GM12878 (cell line): ENCODE results near the gene CLEC4G. TPM values are rescaled to one million over a fixed set of nuclear protein-coding genes. Genes with fewer than 3 reads are reported as not detected.

Source experiments
- ATAC-seq: fragments of 200-7000 bp; cut with Tn5 transposase; 3 replicates; pipeline ENCODE4 v1.9.1; 2020; ENCODE audit warnings: mild to moderate bottlenecking, moderate library complexity
- BruUV-seq: library from RNA; stranded (reverse); fragments of 400-500 nt; replicated peaks from 2 replicates; lab custom pipeline; 2021; lab: Mats Ljungman, UMichigan
- CTCF ChIA-PET: fragments of 300-600 bp; sonication (Branson Sonifier 250); formaldehyde crosslinking; extraction: SDS; loops from one replicate; lab custom pipeline; 2021; ENCODE audit warnings: inconsistent platforms; lab: Yijun Ruan, JAX
- POLR2A ChIA-PET: fragments of 350-600 bp; formaldehyde crosslinking; extraction: SDS; loops from one replicate; lab custom pipeline; 2021; ENCODE audit warnings: inconsistent platforms; lab: Charles Lee
- RAD21 ChIA-PET: fragments of 300-600 bp; sonication (Branson Sonifier 250); formaldehyde crosslinking; loops from one replicate; lab custom pipeline; 2023; ENCODE audit warnings: antibody characterized with exemption; ENCODE audit not compliant: unreplicated experiment; lab: Charles Lee
- SMC1A ChIA-PET: fragments of 300-600 bp; sonication (Branson Sonifier 250); formaldehyde crosslinking; loops from one replicate; lab custom pipeline; 2023; ENCODE audit not compliant: unreplicated experiment, uncharacterized antibody; lab: Charles Lee
- DNase-seq: peaks from one replicate; pipeline ENCODE4 v3.0.0-alpha.2; 2011; ENCODE audit warnings: low read depth, low spot score
- FAIRE-seq: peaks from 3 replicates; lab custom pipeline; 2011; peaks lifted over from hg19 to GRCh38; lab: Jason Lieb, UNC
- H2AFZ ChIP-seq: 2 replicates; pipeline ENCODE4 v1.6.0; 2011; ENCODE audit warnings: low read depth, low read length, control low read depth; ENCODE audit not compliant: control insufficient read depth
- H3K27ac ChIP-seq: 2 replicates; pipeline ENCODE4 v1.5.1; 2011; ENCODE audit warnings: control low read depth; ENCODE audit not compliant: control insufficient read depth, insufficient read depth
- H3K27me3 ChIP-seq, 2 experiments: replicated peaks in 1 of 2; 2 replicates each; pipeline versions ENCODE4 v1.6.0 to v1.6.1; 2011; ENCODE audit warnings: low read length in 1 of 2; ENCODE audit not compliant: control insufficient read depth in 2 of 2, insufficient read depth in 2 of 2
- H3K36me3 ChIP-seq, 2 experiments: 2 replicates each; pipeline ENCODE4 v1.5.1; 2011; ENCODE audit warnings: low read length in 1 of 2; ENCODE audit not compliant: control insufficient read depth in 2 of 2, insufficient read depth in 2 of 2
- H3K4me1 ChIP-seq: 2 replicates; pipeline ENCODE4 v1.6.1; 2011; ENCODE audit warnings: mild to moderate bottlenecking, low read length, moderate library complexity, mixed read lengths; ENCODE audit not compliant: control insufficient read depth, insufficient read depth
- H3K4me2 ChIP-seq: 2 replicates; pipeline ENCODE4 v1.6.0; 2011; ENCODE audit warnings: control low read depth; ENCODE audit not compliant: control insufficient read depth, insufficient read depth
- H3K4me3 ChIP-seq: fragments of 200-600 bp; sonication (generic); 2 replicates; pipeline ENCODE4 v1.5.1; 2016
- H3K79me2 ChIP-seq: 2 replicates; pipeline ENCODE4 v1.6.0; 2011; ENCODE audit warnings: low read length; ENCODE audit not compliant: control insufficient read depth, insufficient read depth
- H3K9ac ChIP-seq: 2 replicates; pipeline ENCODE4 v1.8.0; 2011; ENCODE audit warnings: low read length, control low read depth, mixed read lengths; ENCODE audit not compliant: control insufficient read depth, insufficient read depth
- H3K9me3 ChIP-seq: replicated peaks from 3 replicates; pipeline ENCODE4 v1.5.1; 2011; ENCODE audit warnings: mild to moderate bottlenecking, low read length; ENCODE audit not compliant: control insufficient read depth, insufficient read depth
- H4K20me1 ChIP-seq: 2 replicates; pipeline ENCODE4 v1.6.0; 2011; ENCODE audit not compliant: control insufficient read depth, insufficient read depth
- CTCF ChIP-seq, 3 experiments: IDR thresholded peaks in 2 of 3; conservative IDR thresholded peaks in 1 of 3; 2 replicates each; pipeline ENCODE4 v1.5.1; 2011; ENCODE audit warnings: low read depth in 3 of 3, low read length in 3 of 3, mild to moderate bottlenecking in 3 of 3, control low read depth in 2 of 3, moderate library complexity in 2 of 3, inconsistent platforms in 1 of 3, mixed read lengths in 1 of 3; ENCODE audit not compliant: control insufficient read depth in 2 of 3, insufficient read depth in 1 of 3; ENCODE audit errors: extremely low read depth in 1 of 3
- ETV6 ChIP-seq, 2 experiments: fragments of 450-650 bp in 1 of 2; IDR thresholded peaks in 1 of 2; conservative IDR thresholded peaks in 1 of 2; 2 replicates each; pipeline ENCODE4 v1.6.1; 2014; ENCODE audit warnings: antibody characterized with exemption in 1 of 2, borderline replicate concordance in 1 of 2, low read depth in 1 of 2, mild to moderate bottlenecking in 1 of 2, moderate library complexity in 1 of 2
- HCFC1 ChIP-seq: fragments of 150-350 bp; IDR thresholded peaks from 2 replicates; pipeline ENCODE4 v1.6.1; 2014; ENCODE audit warnings: low read length
- IRF3 ChIP-seq: fragments of 450-650 bp; IDR thresholded peaks from 2 replicates; pipeline ENCODE4 v1.6.1; 2014; ENCODE audit warnings: mild to moderate bottlenecking
- MEF2B ChIP-seq: fragments of 450-650 bp; IDR thresholded peaks from 2 replicates; pipeline ENCODE4 v1.6.1; 2018; ENCODE audit warnings: mild to moderate bottlenecking, moderate library complexity; ENCODE audit not compliant: partially characterized antibody, poor library complexity, severe bottlenecking
- MTA2 ChIP-seq: fragments of 450-650 bp; IDR thresholded peaks from 2 replicates; pipeline ENCODE4 v1.6.1; 2016; ENCODE audit warnings: low read depth, mild to moderate bottlenecking, moderate library complexity
- MYC ChIP-seq: IDR thresholded peaks from 2 replicates; pipeline ENCODE4 v1.6.1; 2011; ENCODE audit warnings: mild to moderate bottlenecking, low read length, moderate library complexity, inconsistent platforms; ENCODE audit not compliant: insufficient read depth, insufficient replicate concordance, insufficient read length, severe bottlenecking
- NFXL1 ChIP-seq: fragments of 450-650 bp; IDR thresholded peaks from 2 replicates; pipeline ENCODE4 v1.6.1; 2017; ENCODE audit warnings: antibody characterized with exemption, mild to moderate bottlenecking, borderline replicate concordance
- RAD21 ChIP-seq: IDR thresholded peaks from 2 replicates; pipeline ENCODE4 v1.6.1; 2011; ENCODE audit warnings: mild to moderate bottlenecking, low read depth, low read length, moderate library complexity; ENCODE audit not compliant: insufficient read depth
- RUNX3 ChIP-seq: IDR thresholded peaks from 2 replicates; pipeline ENCODE4 v1.6.1; 2012; ENCODE audit warnings: low read length, inconsistent platforms
- SMC3 ChIP-seq: IDR thresholded peaks from 2 replicates; pipeline ENCODE4 v1.6.1; 2011; ENCODE audit warnings: low read length, improper control_type of control experiment, borderline replicate concordance
- TCF12 ChIP-seq: IDR thresholded peaks from 2 replicates; pipeline ENCODE4 v1.6.1; 2011; ENCODE audit warnings: low read depth, mild to moderate bottlenecking, low read length
- WGBS: methylation state at CpG from one replicate; pipeline ENCODE4 v1.1.6; 2016; ENCODE audit warnings: low lambda C conversion rate; ENCODE audit not compliant: insufficient replicate concordance, insufficient coverage; ENCODE audit errors: missing lambda C conversion rate; 5-methylcytosine and 5-hydroxymethylcytosine counted together
- in situ Hi-C: fragments of 300-500 bp; cut with MboI; formaldehyde crosslinking; loops from 9 replicates; pipeline ENCODE4 v1.14.3; 2018; ENCODE audit warnings: mixed read lengths
- intact Hi-C: fragments of 100-400 bp; cut with micrococcal nuclease; formaldehyde crosslinking; loops from one replicate; pipeline ENCODE4 v1.14.2; 2022; ENCODE audit not compliant: unreplicated experiment
- polyA plus RNA-seq, 11 experiments: library from polyadenylated mRNA; depleted of rRNA in 4 of 11; unstranded in 6 of 11; stranded (reverse) in 5 of 11; fragments of >200 nt; fragmentation: Nextera tagmentation in 4 of 11; fragmentation: Illumina TruSeq in 1 of 11; extraction: Ambion mirVana in 4 of 11; extraction: Trizol in 1 of 11; gene quantifications; 1 replicate in 1 of 11; 2 replicates in 10 of 11; pipeline versions ENCODE4 v1.2.1 to v1.2.3, GENCODE V29; 2011 to 2016; ENCODE audit warnings: inconsistent platforms in 2 of 11, missing spikeins in 2 of 11, low read depth in 1 of 11
- total RNA-seq, 4 experiments: library from RNA; depleted of rRNA in 3 of 4; stranded (reverse); fragments of >200 nt in 3 of 4; fragmentation: Illumina TruSeq in 1 of 4; extraction: Trizol in 1 of 4; gene quantifications; 2 replicates each; pipeline versions ENCODE4 v1.2.1 to v1.2.3, GENCODE V29; 2013 to 2021

CLEC4G gene
- total and polyA plus RNA-seq, 10 of the 15 experiments (the other 5 are each of a cell fraction or from before 2014, with no cell fraction given): 0.04 TPM; not detected in 9

GRCh38 chr19:7739211-7739755 is 7.4 kb upstream of the CLEC4G start:
- H3K4me1 ChIP-seq: peaks cover 18% of the 10 kb centered on the region
- FAIRE-seq (no peak), DNase-seq (no peak), ATAC-seq (no peak)
- H3K9me3 ChIP-seq: no peaks in the 10 kb centered on the region
- POLR2A ChIA-PET: interaction anchor here (1.0 to 1.6 kb wide), 3 partner anchors 13 to 60 kb away, joined by 3 to 4 read pairs (median 3); no protein-coding TSS in a partner anchor
- no peaks in the 10 kb centered on the region for H4K20me1 ChIP-seq
- H3K4me2 ChIP-seq: no peak overlapping the region
- SMC1A ChIA-PET: interaction anchor here (1.3 kb wide), 2 partner anchors 12 to 17 kb away, joined by 4 to 5 read pairs; no protein-coding TSS in a partner anchor
- H2AFZ ChIP-seq: no peak overlapping the region
- TF ChIP-seq RUNX3: no peak
- TF ChIP-seq MYC: no peak
- no peak for TF ChIP-seq SMC3
- TF ChIP-seq ETV6 (conservative IDR thresholded peaks at IDR 0.05 in 1 of 2, IDR thresholded peaks at IDR 0.05 in 1 of 2; ENCODE audit: borderline replicate concordance in 1 of 2, low read depth in 1 of 2): no peak
- no peak for TF ChIP-seq NFXL1
- TF ChIP-seq TCF12: no peak
- TF ChIP-seq CTCF (IDR thresholded peaks at IDR 0.05 in 2 of 3, conservative IDR thresholded peaks at IDR 0.05 in 1 of 3; ENCODE audit: control insufficient read depth in 2 of 3, extremely low read depth in 1 of 3, insufficient read depth in 1 of 3, low read depth in 3 of 3, low read length in 3 of 3): no peak
- no peak for TF ChIP-seq HCFC1
- no peak for TF ChIP-seq MTA2
- TF ChIP-seq RAD21: no peak
- TF ChIP-seq MEF2B: no peak
- no peak for TF ChIP-seq IRF3
- H3K9ac ChIP-seq: no peak overlapping the region
- H3K27me3 ChIP-seq: no peaks in the 10 kb centered on the region
- in situ Hi-C loops (no loop called here), intact Hi-C loops (no loop called here)
- no TSS peak for BruUV-seq
- H3K4me3 ChIP-seq: no peak overlapping the region
- no peak overlapping the region for H3K27ac ChIP-seq
- H3K79me2 ChIP-seq: no peaks in the 10 kb centered on the region
- H3K36me3 ChIP-seq: no peaks in the 10 kb centered on the region
- WGBS: 34% methylated on average over 2 of the region's 2 CpGs
- RAD21 ChIA-PET: interaction anchor here (1.8 kb wide), 1 partner anchor 60 kb away, joined by 5 read pairs; no protein-coding TSS in a partner anchor
- CTCF ChIA-PET: interaction anchor here (1.2 kb wide), 1 partner anchor 58 kb away, joined by 4 read pairs; the partner anchor contains the start of gene TRAPPC5
